ENCODE results near the gene KRT23. TPM values are rescaled to one million over a fixed set of nuclear protein-coding genes. Genes with fewer than 3 reads are reported as not detected.

KRT23 gene
- total and polyA plus RNA-seq, 2 of the 4 experiments (the other 2 are of a cell fraction), result 0.36 to 0.39 TPM

- no CpG with 5 or more reads among the region's 2 CpGs for WGBS, 2 experiments (ENCODE audit: extremely low coverage in 2 of 2, insufficient read length in 1 of 2)
- POLR2A ChIA-PET (ENCODE audit: unreplicated experiment), result no interaction called here
These were observed 49.2 kb downstream of the KRT23 start for GRCh38 chr17:40888196-40888720.

More at GRCh38 chr17:40888196-40888720, 49.2 kb downstream of the KRT23 start:
- Histone ChIP-seq H3K4me1 (ENCODE audit: control insufficient read depth, insufficient read depth, low read length) (no peaks in the 10 kb centered on the region), H3K27me3 (ENCODE audit: control insufficient read depth, insufficient read depth, low read length) (peaks cover 25% of the 10 kb centered on the region), H3K79me1 (ENCODE audit: low read depth in 1 of 2, low read length in 2 of 2) (no peaks in the 10 kb centered on the region), H3K4me3 (ENCODE audit: insufficient read depth, low read depth, low read length) (no peak overlapping the region), H2BK20ac (ENCODE audit: low read depth, low read length) (no peak overlapping the region), H4K91ac (ENCODE audit: insufficient read depth, low read depth, low read length) (no peak overlapping the region), H2BK5ac (ENCODE audit: low read depth, low read length, poor library complexity, severe bottlenecking) (no peak overlapping the region), H2AFZ (replicated peaks; ENCODE audit: low read length, poor library complexity) (no peak overlapping the region), H2BK120ac (ENCODE audit: low read depth, low read length) (no peak overlapping the region), H3K9me1 (ENCODE audit: insufficient read depth, low read length) (no peaks in the 10 kb centered on the region), H3K56ac (ENCODE audit: extremely low read depth, insufficient read depth, low read length) (no peak overlapping the region), H3K9me3 (ENCODE audit: control insufficient read depth, insufficient read depth, low read length) (no peaks in the 10 kb centered on the region), H3K14ac (replicated peaks; ENCODE audit: low read depth, low read length) (no peak overlapping the region), H2AK9ac (replicated peaks; ENCODE audit: low read depth, low read length, poor library complexity) (no peak overlapping the region), H4K20me1 (ENCODE audit: insufficient read depth, low read length) (no peaks in the 10 kb centered on the region), H3K23ac (ENCODE audit: low read depth, low read length) (no peak overlapping the region), H4K5ac (ENCODE audit: low read depth, low read length) (no peak overlapping the region), H3K4me2 (ENCODE audit: low read depth, low read length) (no peak overlapping the region), H3K4ac (ENCODE audit: low read depth, low read length) (no peak overlapping the region), H4K8ac (ENCODE audit: low read depth in 2 of 2, low read length in 2 of 2) (no peak overlapping the region), H3K27ac (ENCODE audit: insufficient read depth, low read length) (no peak overlapping the region), H3K36me3 (ENCODE audit: control insufficient read depth, insufficient read depth, low read length) (no peaks in the 10 kb centered on the region), H2BK15ac (ENCODE audit: low read depth, low read length) (no peak overlapping the region), H3K18ac (ENCODE audit: low read depth, low read length) (no peak overlapping the region), H3K9ac (ENCODE audit: low read depth, low read length) (no peak overlapping the region), H2AK5ac (ENCODE audit: low read depth, low read length) (no peak overlapping the region)
- ATAC-seq (ENCODE audit: low read depth) (no peak), DNase-seq (no peak)
- TF ChIP-seq POLR2A (IDR thresholded peaks at IDR 0.05; ENCODE audit: low read depth, low read length), result no peak
- TF ChIP-seq MAFK (IDR thresholded peaks at IDR 0.05; ENCODE audit: low read depth, low read length), result no peak
- no peak for TF ChIP-seq MXI1 (IDR thresholded peaks at IDR 0.05; ENCODE audit: borderline replicate concordance, low read depth, low read length)
- TF ChIP-seq NFE2L2 (IDR thresholded peaks at IDR 0.05; ENCODE audit: low read depth, low read length), result no peak
- TF ChIP-seq RFX5 (IDR thresholded peaks at IDR 0.05; ENCODE audit: low read depth, low read length), result no peak
- no peak for TF ChIP-seq CTCF (conservative IDR thresholded peaks at IDR 0.05; ENCODE audit: low read depth, low read length)
- no peak for TF ChIP-seq ELK1 (IDR thresholded peaks at IDR 0.05; ENCODE audit: borderline replicate concordance, low read depth, low read length)
- TF ChIP-seq CHD1 (IDR thresholded peaks at IDR 0.05; ENCODE audit: low read depth, low read length), result no peak
- TF ChIP-seq MAZ (IDR thresholded peaks at IDR 0.05; ENCODE audit: borderline replicate concordance, low read depth, low read length), result no peak
- TF ChIP-seq FOS (IDR thresholded peaks at IDR 0.05; ENCODE audit: low read depth, low read length), result no peak
- no peak for TF ChIP-seq BHLHE40 (IDR thresholded peaks at IDR 0.05; ENCODE audit: low read depth, low read length)
- TF ChIP-seq RCOR1 (IDR thresholded peaks at IDR 0.05; ENCODE audit: insufficient replicate concordance, low read length), result no peak
- TF ChIP-seq RAD21 (IDR thresholded peaks at IDR 0.05; ENCODE audit: low read length), result no peak
- no peak for TF ChIP-seq SMC3 (IDR thresholded peaks at IDR 0.05; ENCODE audit: low read depth, low read length)
- no peak for TF ChIP-seq CEBPB (IDR thresholded peaks at IDR 0.05; ENCODE audit: low read depth, low read length)
- TF ChIP-seq USF2 (IDR thresholded peaks at IDR 0.05; ENCODE audit: low read depth, low read length), result no peak
- BruUV-seq (replicated peaks), result no TSS peak
- in situ Hi-C loops (cut with MboI; ENCODE audit: low sequenced_read_pairs), result no loop called here
- dilution Hi-C loops (cut with HindIII; ENCODE audit: low sequenced_read_pairs, unreplicated experiment), result no loop called here
- CTCF ChIA-PET, result no interaction called here
- intact Hi-C loops (cut with micrococcal nuclease), result no loop called here

Data from IMR-90 (cell line).